Measurements from ENCODE around the gene ARSG. TPM values are rescaled to one million over a fixed set of nuclear protein-coding genes. Genes with fewer than 3 reads are reported as not detected.

Gene ARSG
- total and polyA plus RNA-seq, 2 donors (not counting 3 experiments of a cell fraction or from before 2014, with no cell fraction given) = 3.9 to 7.0 TPM

DNA sequence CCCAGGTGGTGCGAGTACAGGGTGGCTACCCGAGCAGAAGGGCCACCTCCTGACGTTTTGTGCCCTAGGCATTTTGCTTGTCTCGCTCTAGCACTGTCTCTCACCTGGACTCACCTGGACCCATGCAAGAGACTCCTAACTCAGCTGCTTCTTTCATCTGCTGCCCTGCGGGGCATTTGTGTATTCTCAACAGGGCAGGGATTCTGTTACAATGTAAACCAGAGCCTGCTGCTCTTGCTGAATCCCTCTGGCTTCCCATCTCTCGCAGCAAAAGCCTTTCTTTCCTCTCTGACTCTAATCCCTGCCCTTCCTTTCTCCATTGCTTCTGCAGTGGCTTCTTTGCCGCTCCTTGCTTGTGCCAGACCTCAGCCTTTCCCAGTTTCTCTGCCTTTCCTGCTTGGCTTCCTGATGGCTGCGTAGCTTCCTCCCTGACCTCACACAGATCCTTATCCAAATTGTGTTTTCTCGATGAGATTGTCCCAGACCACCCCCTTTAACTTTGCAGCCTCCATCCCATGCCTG is 10.2 kb downstream of the ARSG start:
- peak overlapping the region; percentile 31 for H3K4me2 ChIP-seq (ENCODE audit: insufficient read depth, low read length)
- TF ChIP-seq MYC (IDR thresholded peaks at IDR 0.05; ENCODE audit: low read depth, low read length) (no peak), FOS (IDR thresholded peaks at IDR 0.05; ENCODE audit: borderline replicate concordance, insufficient read depth, low read length) (peak; percentile 51), GATA2 (IDR thresholded peaks at IDR 0.05; ENCODE audit: insufficient read depth, insufficient read length, low read depth, low read length) (peak; percentile 92)
- TF ChIP-seq, protein P1, sequence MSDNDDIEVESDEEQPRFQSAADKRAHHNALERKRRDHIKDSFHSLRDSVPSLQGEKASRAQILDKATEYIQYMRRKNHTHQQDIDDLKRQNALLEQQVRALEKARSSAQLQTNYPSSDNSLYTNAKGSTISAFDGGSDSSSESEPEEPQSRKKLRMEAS (IDR thresholded peaks at IDR 0.05; ENCODE audit: insufficient read depth, insufficient read length) = no peak
- ChIA-PET POLR2A (interaction anchor here (0.6 to 1.6 kb wide), 5 partner anchors 9 to 152 kb away, joined by 3 to 5 read pairs (median 3); no protein-coding TSS in a partner anchor), CTCF (interaction anchor here (0.9 to 3.2 kb wide), 9 partner anchors 9 to 97 kb away, joined by 3 to 48 read pairs (median 4); partner anchors contain the start of genes ARSG and SLC16A6)
- H3K9me1 ChIP-seq (replicated peaks; ENCODE audit: control insufficient read depth, extremely low read depth, insufficient read depth, low read length) = no peaks in the 10 kb centered on the region
- no TSS peak for BruUV-seq (replicated peaks)
- no peaks in the 10 kb centered on the region for H3K79me2 ChIP-seq (ENCODE audit: control insufficient read depth, insufficient read depth, low read length)
- intact Hi-C loops (cut with micrococcal nuclease) (loop anchor here (1.0 kb wide), 1 partner anchor 9 kb away; no protein-coding TSS in a partner anchor), dilution Hi-C loops (cut with MboI; ENCODE audit: extremely low pct_ligation_motif_present, low sequenced_read_pairs) (no loop called here)
- peak overlapping the region; percentile 77 for H3K27ac ChIP-seq (ENCODE audit: insufficient read depth, low read depth, low read length)
- H3K9ac ChIP-seq (replicated peaks; ENCODE audit: extremely low read depth, insufficient read depth, low read length) = peak overlapping the region; percentile 44
- DNase-seq (ENCODE audit: low read depth, low spot score) (no peak), FAIRE-seq (peak; percentile 81)
- no peak overlapping the region for H3K4me3 ChIP-seq (replicated peaks in 1 of 3; ENCODE audit: insufficient read depth in 1 of 3, low read depth in 1 of 3, low read length in 3 of 3)
- H3K27me3 ChIP-seq (ENCODE audit: control insufficient read depth in 2 of 2, insufficient read depth in 2 of 2, low read length in 2 of 2) = no peaks in the 10 kb centered on the region
- H3K4me1 ChIP-seq (ENCODE audit: control insufficient read depth, extremely low read depth, insufficient read depth, low read length) = peaks cover 36% of the 10 kb centered on the region
- H3K9me3 ChIP-seq (replicated peaks; ENCODE audit: control insufficient read depth, insufficient read depth, low read length) = no peaks in the 10 kb centered on the region
- H2AFZ ChIP-seq (ENCODE audit: low read depth, low read length) = peak overlapping the region; percentile 18
- no peaks in the 10 kb centered on the region for H3K36me3 ChIP-seq (ENCODE audit: control insufficient read depth in 2 of 2, extremely low read depth in 1 of 2, insufficient read depth in 2 of 2, low read length in 2 of 2)
- no peaks in the 10 kb centered on the region for H4K20me1 ChIP-seq (replicated peaks; ENCODE audit: control insufficient read depth, extremely low read depth, insufficient read depth, low read length)

DNA sequence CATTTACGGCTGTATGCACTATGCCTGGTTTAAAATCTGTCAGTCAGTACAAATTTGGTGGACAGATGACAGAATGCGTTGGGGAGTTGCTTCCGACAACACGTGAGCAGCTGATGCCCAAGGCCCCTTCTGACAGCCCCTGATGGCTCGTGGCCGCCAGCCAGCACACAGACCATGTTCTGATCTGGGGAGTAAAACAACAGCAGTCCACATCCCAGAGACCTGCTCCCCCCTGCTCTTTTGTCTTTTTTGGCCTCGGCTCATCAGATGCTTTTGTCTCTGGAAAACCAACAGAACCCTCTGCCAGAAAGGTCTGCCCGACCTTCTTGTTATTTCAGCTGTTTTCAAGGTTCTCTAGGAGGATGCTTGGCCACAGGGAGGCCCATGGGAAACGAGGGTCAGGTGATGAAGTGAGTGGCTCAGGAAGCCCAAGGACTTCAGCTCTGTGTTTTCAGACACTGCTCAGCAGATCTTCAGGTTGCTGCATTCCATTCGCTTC is 10.8 kb downstream of the ARSG start:
- H3K79me2 ChIP-seq (ENCODE audit: control insufficient read depth, insufficient read depth, low read length) = no peaks in the 10 kb centered on the region
- peak overlapping the region; percentile 15 for H2AFZ ChIP-seq (ENCODE audit: low read depth, low read length)
- FAIRE-seq (peak; percentile 80), DNase-seq (ENCODE audit: low read depth, low spot score) (peak; percentile 97)
- H3K4me3 ChIP-seq (replicated peaks in 1 of 3; ENCODE audit: insufficient read depth in 1 of 3, low read depth in 1 of 3, low read length in 3 of 3) = no peak overlapping the region
- peak overlapping the region; percentile 77 for H3K27ac ChIP-seq (ENCODE audit: insufficient read depth, low read depth, low read length)
- H3K9ac ChIP-seq (replicated peaks; ENCODE audit: extremely low read depth, insufficient read depth, low read length) = peak overlapping the region; percentile 44
- no peaks in the 10 kb centered on the region for H3K9me3 ChIP-seq (replicated peaks; ENCODE audit: control insufficient read depth, insufficient read depth, low read length)
- H3K27me3 ChIP-seq (ENCODE audit: control insufficient read depth in 2 of 2, insufficient read depth in 2 of 2, low read length in 2 of 2) = no peaks in the 10 kb centered on the region
- intact Hi-C loops (cut with micrococcal nuclease) = loop anchor here (1.0 to 2.0 kb wide), 4 partner anchors 10 to 81 kb away; no protein-coding TSS in a partner anchor
- BruUV-seq (replicated peaks) = no TSS peak
- H3K36me3 ChIP-seq (ENCODE audit: control insufficient read depth in 2 of 2, extremely low read depth in 1 of 2, insufficient read depth in 2 of 2, low read length in 2 of 2) = no peaks in the 10 kb centered on the region
- ChIA-PET POLR2A (interaction anchor here (0.6 to 1.6 kb wide), 5 partner anchors 10 to 151 kb away, joined by 3 to 5 read pairs (median 3); no protein-coding TSS in a partner anchor), CTCF (interaction anchor here (0.9 to 3.2 kb wide), 10 partner anchors 10 to 97 kb away, joined by 3 to 48 read pairs (median 4); no protein-coding TSS in a partner anchor)
- H3K4me2 ChIP-seq (ENCODE audit: insufficient read depth, low read length) = peak overlapping the region; percentile 31
- peaks cover 36% of the 10 kb centered on the region for H3K4me1 ChIP-seq (ENCODE audit: control insufficient read depth, extremely low read depth, insufficient read depth, low read length)
- TF ChIP-seq FOS (IDR thresholded peaks at IDR 0.05; ENCODE audit: borderline replicate concordance, insufficient read depth, low read length) (no peak), EZH2 (IDR thresholded peaks at IDR 0.05; ENCODE audit: borderline replicate concordance, low read depth, low read length, severe bottlenecking) (no peak), MYC (IDR thresholded peaks at IDR 0.05; ENCODE audit: low read depth, low read length) (no peak), POLR2AphosphoS5 (IDR thresholded peaks at IDR 0.05; ENCODE audit: insufficient read depth, low read depth, low read length) (peak; percentile 66), POLR2A (IDR thresholded peaks at IDR 0.05; ENCODE audit: low read depth, low read length) (no peak), GATA2 (IDR thresholded peaks at IDR 0.05; ENCODE audit: insufficient read depth, insufficient read length, low read depth, low read length) (no peak), JUN (IDR thresholded peaks at IDR 0.05; ENCODE audit: borderline replicate concordance, insufficient read depth, insufficient read length, low read depth) (peak; percentile 25)
- TF ChIP-seq, protein P2, sequence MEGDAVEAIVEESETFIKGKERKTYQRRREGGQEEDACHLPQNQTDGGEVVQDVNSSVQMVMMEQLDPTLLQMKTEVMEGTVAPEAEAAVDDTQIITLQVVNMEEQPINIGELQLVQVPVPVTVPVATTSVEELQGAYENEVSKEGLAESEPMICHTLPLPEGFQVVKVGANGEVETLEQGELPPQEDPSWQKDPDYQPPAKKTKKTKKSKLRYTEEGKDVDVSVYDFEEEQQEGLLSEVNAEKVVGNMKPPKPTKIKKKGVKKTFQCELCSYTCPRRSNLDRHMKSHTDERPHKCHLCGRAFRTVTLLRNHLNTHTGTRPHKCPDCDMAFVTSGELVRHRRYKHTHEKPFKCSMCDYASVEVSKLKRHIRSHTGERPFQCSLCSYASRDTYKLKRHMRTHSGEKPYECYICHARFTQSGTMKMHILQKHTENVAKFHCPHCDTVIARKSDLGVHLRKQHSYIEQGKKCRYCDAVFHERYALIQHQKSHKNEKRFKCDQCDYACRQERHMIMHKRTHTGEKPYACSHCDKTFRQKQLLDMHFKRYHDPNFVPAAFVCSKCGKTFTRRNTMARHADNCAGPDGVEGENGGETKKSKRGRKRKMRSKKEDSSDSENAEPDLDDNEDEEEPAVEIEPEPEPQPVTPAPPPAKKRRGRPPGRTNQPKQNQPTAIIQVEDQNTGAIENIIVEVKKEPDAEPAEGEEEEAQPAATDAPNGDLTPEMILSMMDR (IDR thresholded peaks at IDR 0.05; ENCODE audit: extremely low read depth in 1 of 2, insufficient read depth in 1 of 2, low read depth in 1 of 2, low read length in 2 of 2) = peak in 1 of 2 donors; percentile 1
- TF ChIP-seq, protein P1 (IDR thresholded peaks at IDR 0.05; ENCODE audit: insufficient read depth, insufficient read length) = no peak
- dilution Hi-C loops (cut with MboI; ENCODE audit: extremely low pct_ligation_motif_present, low sequenced_read_pairs) = no loop called here
- H4K20me1 ChIP-seq (replicated peaks; ENCODE audit: control insufficient read depth, extremely low read depth, insufficient read depth, low read length) = no peaks in the 10 kb centered on the region
- no peaks in the 10 kb centered on the region for H3K9me1 ChIP-seq (replicated peaks; ENCODE audit: control insufficient read depth, extremely low read depth, insufficient read depth, low read length)
